GM23338 (cell line): ENCODE results near the gene TSHZ2. TPM values are rescaled to one million over a fixed set of nuclear protein-coding genes. Genes with fewer than 3 reads are reported as not detected.

ENCODE experiments used
- ATAC-seq: fragments of 200-7000 bp; cut with Tn5 transposase; 3 replicates; pipeline ENCODE4 v1.9.1; 2020
- DNase-seq: peaks from one replicate; pipeline ENCODE4 v3.0.0-alpha.2; 2015; ENCODE audit warnings: low spot score
- H2AFZ ChIP-seq: fragments of 200-600 bp; sonication (generic); 2 replicates; pipeline ENCODE4 v1.8.0; 2016; ENCODE audit warnings: antibody characterized with exemption, mild to moderate bottlenecking, moderate library complexity
- H3F3A ChIP-seq: fragments of 200-600 bp; sonication (generic); replicated peaks from 2 replicates; pipeline ENCODE4 v1.8.0; 2017; ENCODE audit warnings: antibody characterized with exemption, mixed run types, low read depth
- H3K27ac ChIP-seq: fragments of 200-600 bp; sonication (generic); 2 replicates; pipeline ENCODE4 v1.6.1; 2016; ENCODE audit warnings: low read depth
- H3K27me3 ChIP-seq: fragments of 200-600 bp; sonication (generic); 2 replicates; pipeline ENCODE4 v1.8.0; 2016; ENCODE audit warnings: mild to moderate bottlenecking, mixed run types, moderate library complexity; ENCODE audit not compliant: insufficient read depth
- H3K36me3 ChIP-seq: fragments of 200-600 bp; sonication (generic); 2 replicates; pipeline ENCODE4 v1.8.0; 2016; ENCODE audit warnings: mild to moderate bottlenecking; ENCODE audit not compliant: insufficient read depth
- H3K4me1 ChIP-seq: fragments of 200-600 bp; sonication (generic); 2 replicates; pipeline ENCODE4 v1.8.0; 2016; ENCODE audit warnings: mild to moderate bottlenecking, moderate library complexity; ENCODE audit not compliant: insufficient read depth
- H3K4me2 ChIP-seq: fragments of 200-600 bp; sonication (generic); 2 replicates; pipeline ENCODE4 v1.7.1; 2017; ENCODE audit warnings: mixed run types
- H3K4me3 ChIP-seq: fragments of 200-600 bp; sonication (generic); 2 replicates; pipeline ENCODE4 v1.6.1; 2016; ENCODE audit warnings: mixed run types
- H3K79me2 ChIP-seq: fragments of 200-600 bp; sonication (generic); replicated peaks from 2 replicates; pipeline ENCODE4 v1.8.0; 2017; ENCODE audit warnings: mild to moderate bottlenecking; ENCODE audit not compliant: insufficient read depth
- H3K9me2 ChIP-seq: fragments of 200-600 bp; sonication (generic); 2 replicates; pipeline ENCODE4 v1.8.0; 2017; ENCODE audit not compliant: insufficient read depth
- H4K20me1 ChIP-seq: fragments of 200-600 bp; sonication (generic); replicated peaks from 2 replicates; pipeline ENCODE4 v1.8.0; 2017; ENCODE audit warnings: mild to moderate bottlenecking; ENCODE audit not compliant: insufficient read depth
- H3K27ac Mint-ChIP-seq: 2 replicates; pipeline ENCODE4 v1.8.0; 2020; ENCODE audit warnings: inconsistent platforms, mild to moderate bottlenecking, moderate library complexity, mixed read lengths
- H3K27me3 Mint-ChIP-seq: 3 replicates; pipeline ENCODE4 v1.8.0; 2022; ENCODE audit warnings: low read depth, mild to moderate bottlenecking, moderate library complexity, mixed read lengths, inconsistent platforms; ENCODE audit not compliant: insufficient read depth, poor library complexity
- H3K36me3 Mint-ChIP-seq: 3 replicates; pipeline ENCODE4 v1.8.0; 2021; ENCODE audit warnings: low read depth, mild to moderate bottlenecking, inconsistent platforms, moderate library complexity, mixed read lengths
- H3K4me1 Mint-ChIP-seq: 3 replicates; pipeline ENCODE4 v1.8.0; 2020; ENCODE audit warnings: mild to moderate bottlenecking, inconsistent platforms, mixed read lengths
- H3K4me3 Mint-ChIP-seq: 3 replicates; pipeline ENCODE4 v1.8.0; 2021; ENCODE audit warnings: moderate library complexity, mild to moderate bottlenecking, inconsistent platforms, mixed read lengths
- H3K9me3 Mint-ChIP-seq: 3 replicates; pipeline ENCODE4 v1.8.0; 2020; ENCODE audit warnings: moderate library complexity, mild to moderate bottlenecking, inconsistent platforms, mixed read lengths
- CTCF ChIP-seq, 2 experiments: fragments of 200-600 bp in 1 of 2; sonication (generic) in 1 of 2; conservative IDR thresholded peaks; 2 replicates each; pipeline versions ENCODE4 v1.5.1 to v1.6.1; 2016 to 2017; ENCODE audit warnings: antibody characterized with exemption in 2 of 2, low read depth in 2 of 2, mild to moderate bottlenecking in 2 of 2, moderate library complexity in 1 of 2
- EZH2 ChIP-seq: fragments of 200-600 bp; sonication (generic); IDR thresholded peaks from one replicate; pipeline ENCODE4 v1.8.0; 2017; ENCODE audit warnings: antibody characterized with exemption, mild to moderate bottlenecking, low read depth; ENCODE audit not compliant: unreplicated experiment
- EZH2phosphoT487 ChIP-seq: fragments of 200-600 bp; sonication (generic); IDR thresholded peaks from one replicate; pipeline ENCODE4 v1.8.1; 2018; ENCODE audit warnings: antibody characterized with exemption; ENCODE audit not compliant: unreplicated experiment
- JUNB ChIP-seq: IDR thresholded peaks from one replicate; pipeline ENCODE4 v1.6.1; 2016; ENCODE audit warnings: antibody characterized with exemption; ENCODE audit not compliant: unreplicated experiment
- NANOG ChIP-seq: IDR thresholded peaks from 2 replicates; pipeline ENCODE4 v1.6.1; 2016; ENCODE audit warnings: antibody characterized with exemption, borderline replicate concordance
- POLR2AphosphoS5 ChIP-seq: IDR thresholded peaks from 2 replicates; pipeline ENCODE4 v1.6.1; 2016; ENCODE audit warnings: antibody characterized with exemption, low read depth
- STAT1 ChIP-seq: IDR thresholded peaks from one replicate; pipeline ENCODE4 v1.6.1; 2016; ENCODE audit warnings: antibody characterized with exemption; ENCODE audit not compliant: unreplicated experiment
- ZNF114 ChIP-seq: fragments of 250-450 bp; sonication (Bioruptor Pico); IDR thresholded peaks from 2 replicates; pipeline ENCODE4 v1.5.0; 2020; ENCODE audit warnings: mild to moderate bottlenecking, moderate library complexity
- ZNF331 ChIP-seq: fragments of 250-450 bp; sonication (Bioruptor Pico); IDR thresholded peaks from 2 replicates; pipeline ENCODE4 v1.5.0; 2020; ENCODE audit warnings: low read depth, mild to moderate bottlenecking, moderate library complexity
- polyA plus RNA-seq: library from polyadenylated mRNA; unstranded; fragments of >200 nt; fragmentation: Nextera tagmentation; extraction: Ambion mirVana; gene quantifications from 2 replicates; pipeline ENCODE4 v1.2.1, GENCODE V29; 2016
- total RNA-seq: library from RNA; depleted of rRNA; stranded (reverse); fragments of >200 nt; shearing (Covaris generic); gene quantifications from 2 replicates; pipeline ENCODE4 v1.2.3, GENCODE V29; 2014
- TF ChIP-seq, protein P1 (sequence below): IDR thresholded peaks from 2 replicates; pipeline ENCODE4 v1.6.1; 2016; ENCODE audit warnings: antibody characterized with exemption
- TF ChIP-seq, protein P2 (sequence below): IDR thresholded peaks from one replicate; pipeline ENCODE4 v1.6.1; 2018; ENCODE audit warnings: antibody characterized with exemption; ENCODE audit not compliant: unreplicated experiment

Gene TSHZ2
- total and polyA plus RNA-seq, 2 experiments from 2014 or later, result 0.49 to 1.3 TPM

DNA sequence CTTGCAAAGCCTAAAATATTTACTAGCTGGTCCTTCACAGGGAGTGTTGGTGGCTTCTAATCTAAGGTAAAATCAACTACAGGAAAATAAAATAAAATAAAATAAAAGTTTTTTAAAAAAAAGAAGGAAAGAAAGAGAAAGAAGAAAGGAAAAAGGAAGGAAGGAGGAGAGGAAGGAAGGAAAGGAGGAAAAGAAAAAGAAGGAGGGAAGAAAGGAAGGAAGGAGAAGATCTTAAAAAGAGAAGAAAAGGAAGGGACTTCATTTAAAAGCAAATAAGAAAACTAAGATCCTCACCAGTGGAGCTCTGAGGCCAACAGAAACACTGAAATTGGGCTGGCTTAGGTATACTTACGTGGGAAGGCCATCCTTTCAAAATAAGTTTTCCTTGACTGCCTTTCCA, 178.4 kb downstream of the TSHZ2 start:
- Histone ChIP-seq H3K36me3 (no peaks in the 10 kb centered on the region), H3K4me3 (no peak overlapping the region), H3K4me1 (no peaks in the 10 kb centered on the region), H3K9me2 (peaks cover under 1% of the 10 kb centered on the region; the same call in 1 of the 2 replicates), H3K79me2 (no peaks in the 10 kb centered on the region), H3K4me2 (no peak overlapping the region), H3F3A (no peaks in the 10 kb centered on the region), H4K20me1 (no peaks in the 10 kb centered on the region), H2AFZ (no peak overlapping the region), H3K27me3 (no peaks in the 10 kb centered on the region), H3K27ac (no peak overlapping the region)
- Mint-ChIP-seq H3K4me3 (no peak overlapping the region), H3K4me1 (0 out of 3 replicates have a peak, but pooled peaks cover 7% of the 10 kb centered on the region), H3K27me3 (peaks cover 2% of the 10 kb centered on the region), H3K9me3 (no peaks in the 10 kb centered on the region; the same call in 2 of the 3 replicates), H3K27ac (no peak overlapping the region), H3K36me3 (no peaks in the 10 kb centered on the region)
- TF ChIP-seq STAT1, result no peak
- no peak for TF ChIP-seq POLR2AphosphoS5
- no peak for TF ChIP-seq ZNF331 (CRISPR knock-in tag)
- TF ChIP-seq, protein P1, sequence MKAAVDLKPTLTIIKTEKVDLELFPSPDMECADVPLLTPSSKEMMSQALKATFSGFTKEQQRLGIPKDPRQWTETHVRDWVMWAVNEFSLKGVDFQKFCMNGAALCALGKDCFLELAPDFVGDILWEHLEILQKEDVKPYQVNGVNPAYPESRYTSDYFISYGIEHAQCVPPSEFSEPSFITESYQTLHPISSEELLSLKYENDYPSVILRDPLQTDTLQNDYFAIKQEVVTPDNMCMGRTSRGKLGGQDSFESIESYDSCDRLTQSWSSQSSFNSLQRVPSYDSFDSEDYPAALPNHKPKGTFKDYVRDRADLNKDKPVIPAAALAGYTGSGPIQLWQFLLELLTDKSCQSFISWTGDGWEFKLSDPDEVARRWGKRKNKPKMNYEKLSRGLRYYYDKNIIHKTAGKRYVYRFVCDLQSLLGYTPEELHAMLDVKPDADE, result no peak
- ATAC-seq (no peak), DNase-seq (no peak)

GRCh38 chr20:53152228-53152627, 180.1 kb downstream of the TSHZ2 start:
- H3K27me3 Mint-ChIP-seq, result peaks cover 2% of the 10 kb centered on the region
- no peaks in the 10 kb centered on the region for H4K20me1 ChIP-seq
- H3K4me3 ChIP-seq, result no peak overlapping the region
- 0 out of 3 replicates have a peak, but pooled peaks cover 7% of the 10 kb centered on the region for H3K4me1 Mint-ChIP-seq
- H3K36me3 Mint-ChIP-seq, result no peaks in the 10 kb centered on the region
- H3K4me3 Mint-ChIP-seq, result no peak overlapping the region
- H3K4me2 ChIP-seq, result no peak overlapping the region
- no peaks in the 10 kb centered on the region for H3K79me2 ChIP-seq
- H3K27ac Mint-ChIP-seq, result no peak overlapping the region
- no peak overlapping the region for H2AFZ ChIP-seq
- H3K27me3 ChIP-seq, result no peaks in the 10 kb centered on the region
- no peaks in the 10 kb centered on the region; the same call in 2 of the 3 replicates for H3K9me3 Mint-ChIP-seq
- ATAC-seq (no peak), DNase-seq (no peak)
- H3K4me1 ChIP-seq, result no peaks in the 10 kb centered on the region
- no peaks in the 10 kb centered on the region for H3K9me2 ChIP-seq
- H3K27ac ChIP-seq, result no peak overlapping the region
- no peaks in the 10 kb centered on the region for H3F3A ChIP-seq
- H3K36me3 ChIP-seq, result no peaks in the 10 kb centered on the region
- TF ChIP-seq EZH2 (no peak), ZNF114 (CRISPR knock-in tag) (no peak), POLR2AphosphoS5 (no peak), JUNB (no peak), CTCF (conservative IDR thresholded peaks at IDR 0.05; ENCODE audit: low read depth in 2 of 2) (no peak), EZH2phosphoT487 (no peak), NANOG (no peak), ZNF331 (CRISPR knock-in tag) (no peak), STAT1 (no peak)
- TF ChIP-seq, protein P2, sequence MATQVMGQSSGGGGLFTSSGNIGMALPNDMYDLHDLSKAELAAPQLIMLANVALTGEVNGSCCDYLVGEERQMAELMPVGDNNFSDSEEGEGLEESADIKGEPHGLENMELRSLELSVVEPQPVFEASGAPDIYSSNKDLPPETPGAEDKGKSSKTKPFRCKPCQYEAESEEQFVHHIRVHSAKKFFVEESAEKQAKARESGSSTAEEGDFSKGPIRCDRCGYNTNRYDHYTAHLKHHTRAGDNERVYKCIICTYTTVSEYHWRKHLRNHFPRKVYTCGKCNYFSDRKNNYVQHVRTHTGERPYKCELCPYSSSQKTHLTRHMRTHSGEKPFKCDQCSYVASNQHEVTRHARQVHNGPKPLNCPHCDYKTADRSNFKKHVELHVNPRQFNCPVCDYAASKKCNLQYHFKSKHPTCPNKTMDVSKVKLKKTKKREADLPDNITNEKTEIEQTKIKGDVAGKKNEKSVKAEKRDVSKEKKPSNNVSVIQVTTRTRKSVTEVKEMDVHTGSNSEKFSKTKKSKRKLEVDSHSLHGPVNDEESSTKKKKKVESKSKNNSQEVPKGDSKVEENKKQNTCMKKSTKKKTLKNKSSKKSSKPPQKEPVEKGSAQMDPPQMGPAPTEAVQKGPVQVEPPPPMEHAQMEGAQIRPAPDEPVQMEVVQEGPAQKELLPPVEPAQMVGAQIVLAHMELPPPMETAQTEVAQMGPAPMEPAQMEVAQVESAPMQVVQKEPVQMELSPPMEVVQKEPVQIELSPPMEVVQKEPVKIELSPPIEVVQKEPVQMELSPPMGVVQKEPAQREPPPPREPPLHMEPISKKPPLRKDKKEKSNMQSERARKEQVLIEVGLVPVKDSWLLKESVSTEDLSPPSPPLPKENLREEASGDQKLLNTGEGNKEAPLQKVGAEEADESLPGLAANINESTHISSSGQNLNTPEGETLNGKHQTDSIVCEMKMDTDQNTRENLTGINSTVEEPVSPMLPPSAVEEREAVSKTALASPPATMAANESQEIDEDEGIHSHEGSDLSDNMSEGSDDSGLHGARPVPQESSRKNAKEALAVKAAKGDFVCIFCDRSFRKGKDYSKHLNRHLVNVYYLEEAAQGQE, result no peak
